ENCODE data around the gene SLC22A5.
"Not testable (repeated sequence)": the region's sequence is repeated elsewhere in the genome, so short reads cannot be mapped to it uniquely, and the experiment has no call there.

SLC22A5 gene

GRCh38 chr5:132429463-132430440 is 60.2 kb downstream of the SLC22A5 start:
- peak; percentile 41 for DNase-seq

DNA sequence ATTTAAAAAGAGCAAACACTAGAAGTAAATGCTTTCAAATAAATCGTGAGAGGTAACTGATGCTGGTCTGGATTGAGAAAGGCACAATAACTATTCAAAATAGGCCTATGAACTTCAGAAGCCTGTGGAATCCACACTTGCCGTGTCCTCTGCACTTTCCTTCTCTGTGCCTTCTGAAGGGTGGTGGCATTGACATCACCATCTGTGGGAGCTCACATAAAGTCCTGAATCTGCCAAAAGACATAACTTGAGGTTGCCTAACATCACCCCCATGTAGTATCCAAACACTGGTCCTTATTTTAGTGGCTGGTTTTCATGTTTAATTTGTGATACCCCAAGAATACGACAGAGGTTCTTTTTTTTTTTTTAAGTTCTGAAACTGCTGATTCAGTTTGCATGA is 61.2 kb downstream of the SLC22A5 start:
- no peak for DNase-seq

DNA sequence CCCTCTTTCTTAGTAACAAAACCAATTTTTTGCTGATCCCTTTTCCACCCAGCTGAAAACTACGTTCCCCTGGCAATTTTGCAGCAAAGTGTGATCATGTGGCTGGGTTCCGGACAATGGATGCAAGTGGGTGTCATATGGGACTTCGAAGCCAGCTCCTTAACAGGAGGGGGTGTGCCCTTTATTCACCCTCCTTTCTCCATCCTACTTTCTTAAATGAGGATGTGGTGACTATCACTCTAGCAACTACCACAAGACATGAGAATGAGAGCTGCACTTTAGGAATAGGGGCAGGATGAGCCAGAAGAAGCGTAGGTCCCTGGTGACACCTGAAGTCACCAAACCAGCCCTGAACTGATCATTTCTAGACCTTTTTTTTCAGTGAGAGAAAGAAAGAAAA is 62.1 kb downstream of the SLC22A5 start:
- no peak for DNase-seq

DNA sequence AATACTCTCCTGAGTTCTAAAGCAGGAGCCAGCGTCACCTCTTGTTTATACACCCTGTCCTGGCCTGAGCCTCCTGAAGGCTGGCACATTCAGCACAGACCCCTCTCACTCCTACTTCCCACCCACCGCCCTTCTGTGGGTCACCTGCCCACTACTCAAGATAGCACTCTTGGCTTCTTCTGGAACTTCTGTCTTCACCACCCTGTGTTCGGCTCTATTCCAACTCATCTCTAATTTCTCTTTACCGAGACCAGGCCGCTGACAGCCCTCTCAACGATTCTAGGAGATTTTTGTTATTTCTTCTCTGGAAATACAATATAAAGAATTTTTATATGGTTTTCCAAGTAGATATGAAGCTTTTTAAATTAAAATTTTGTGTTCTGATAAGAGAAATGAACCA is 63.6 kb downstream of the SLC22A5 start:
- DNase-seq, result no peak

GRCh38 chr5:132434416-132435286 is 65.1 kb downstream of the SLC22A5 start:
- DNase-seq, result no peak

DNA sequence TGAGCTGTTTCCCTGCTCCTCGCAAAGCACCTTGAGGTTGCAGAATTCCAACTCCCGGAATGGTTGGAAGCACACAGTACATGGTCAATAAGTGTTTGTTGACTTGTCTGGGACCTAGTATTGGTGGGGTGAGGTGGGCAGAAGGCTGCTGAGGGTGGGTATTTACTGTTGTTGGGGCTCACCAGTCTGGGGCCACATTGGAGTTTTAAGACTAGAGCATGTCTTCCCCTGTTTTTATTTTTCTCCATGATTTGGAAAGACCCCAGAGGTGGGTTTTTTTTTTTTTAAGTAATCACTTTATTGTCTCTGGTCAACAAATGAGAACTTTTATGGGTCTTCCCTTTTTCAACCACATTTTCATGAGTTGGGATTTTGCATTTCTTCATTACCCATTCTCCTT is 65.9 kb downstream of the SLC22A5 start:
- DNase-seq, result no peak

DNA sequence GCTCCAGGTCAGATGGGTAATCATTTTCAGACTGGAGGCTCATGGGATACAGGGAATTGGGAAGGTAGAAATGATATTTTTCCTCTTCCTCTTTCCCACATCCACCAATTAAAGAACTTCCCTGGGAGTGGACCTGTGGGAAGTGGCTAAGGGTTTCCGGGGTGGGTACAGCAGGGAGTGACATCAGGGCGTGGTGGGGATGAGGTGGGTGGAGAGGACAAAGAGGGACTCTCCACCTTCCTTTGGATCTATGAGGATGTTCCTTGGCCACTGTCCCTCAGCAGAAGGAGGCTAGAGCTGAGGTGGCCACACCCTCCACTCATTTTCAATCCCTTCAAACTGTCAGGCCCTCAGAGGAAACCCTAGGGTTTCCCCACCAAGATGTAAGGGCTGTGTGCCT is 66.4 kb downstream of the SLC22A5 start:
- DNase-seq, result no peak

DNA sequence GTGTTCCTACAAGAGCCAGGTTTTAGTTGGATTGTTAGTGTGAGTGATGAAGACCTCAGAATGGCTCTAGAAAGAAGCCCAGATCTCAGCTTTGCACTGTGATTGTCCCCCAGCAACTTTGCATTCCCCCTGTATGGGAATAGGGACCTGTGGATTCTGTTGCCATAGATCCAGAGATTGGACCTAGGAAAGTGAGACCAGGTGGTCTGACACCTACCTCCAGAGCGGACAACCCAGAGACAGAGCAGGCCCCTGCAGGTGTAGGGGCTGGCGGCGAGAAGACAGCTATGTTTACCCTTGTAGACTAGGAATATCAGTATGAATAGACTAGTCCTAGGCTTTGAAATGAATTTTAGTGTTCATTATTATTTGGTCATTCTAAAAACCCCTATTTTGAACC is 67.4 kb downstream of the SLC22A5 start:
- DNase-seq, result no peak

GRCh38 chr5:132437604-132438266 is 68.2 kb downstream of the SLC22A5 start:
- DNase-seq, result no peak

DNA sequence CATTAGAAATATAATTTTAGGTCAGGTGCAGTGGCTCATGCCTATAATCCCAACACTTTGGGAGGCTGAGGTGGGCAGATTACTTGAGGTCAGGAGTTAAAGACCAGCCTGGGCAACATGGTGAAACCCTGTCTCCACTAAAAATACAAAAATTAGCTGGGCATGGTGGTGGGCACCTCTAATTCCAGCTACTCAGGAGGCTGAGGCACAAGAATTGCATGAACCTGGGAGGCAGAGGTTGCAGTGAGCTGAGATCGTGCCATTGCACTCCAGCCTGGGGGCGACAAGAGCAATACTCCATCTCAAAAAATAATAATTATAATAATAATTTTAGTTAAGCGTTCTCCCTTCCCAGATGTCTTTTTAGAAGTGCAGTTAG is 68.7 kb downstream of the SLC22A5 start:
- not testable (repeated sequence) for DNase-seq

- no peak for DNase-seq
Measured at GRCh38 chr5:132438917-132439316, 69.4 kb downstream of the SLC22A5 start.

DNA sequence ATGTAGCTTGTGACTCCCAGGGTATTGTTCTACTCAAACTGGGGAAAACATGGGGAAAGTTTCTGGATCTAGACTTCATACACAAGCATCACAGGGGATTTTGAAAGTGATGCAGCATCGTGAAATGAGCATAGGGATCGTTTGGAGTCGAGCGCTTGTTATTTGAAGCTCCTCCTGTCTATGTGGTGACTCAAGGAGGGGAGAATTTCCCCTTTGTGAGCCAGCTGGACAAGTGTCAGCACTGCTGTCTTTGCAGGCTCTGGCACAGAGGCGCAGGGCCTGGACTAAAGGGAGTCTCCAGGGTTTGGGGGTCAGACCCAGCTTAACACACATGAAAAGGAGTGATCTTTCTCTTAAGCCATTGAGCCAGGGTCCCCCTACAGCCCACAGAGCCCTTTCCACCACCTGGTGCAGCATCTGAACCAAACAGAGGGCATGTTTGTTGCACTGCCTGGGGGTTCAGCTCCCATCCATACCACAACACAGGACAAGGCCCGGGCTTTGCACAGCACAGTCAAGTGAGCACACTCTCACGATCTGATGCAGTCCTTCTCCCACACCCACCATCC is 70.1 kb downstream of the SLC22A5 start:
- no peak for DNase-seq

- no peak for DNase-seq
Measured at GRCh38 chr5:132444061-132444460, 74.6 kb downstream of the SLC22A5 start.
